SU-DHL-6 (cell line): Measurements from ENCODE around the gene EIF4A3.

ENCODE experiments used
- CTCF ChIP-seq: fragments of 200-600 bp; sonication (generic); IDR thresholded peaks from one replicate; pipeline ENCODE4 v1.5.1; 2017; ENCODE audit warnings: antibody characterized with exemption, mild to moderate bottlenecking, low read length, moderate library complexity; ENCODE audit not compliant: insufficient read depth, poor library complexity, severe bottlenecking
- EZH2phosphoT487 ChIP-seq: fragments of 200-600 bp; sonication (generic), shearing (Covaris generic); conservative IDR thresholded peaks from 2 replicates; pipeline ENCODE4 v1.6.1; 2018; ENCODE audit warnings: mild to moderate bottlenecking, antibody characterized with exemption, low read length, moderate library complexity, mixed read lengths

DNA sequence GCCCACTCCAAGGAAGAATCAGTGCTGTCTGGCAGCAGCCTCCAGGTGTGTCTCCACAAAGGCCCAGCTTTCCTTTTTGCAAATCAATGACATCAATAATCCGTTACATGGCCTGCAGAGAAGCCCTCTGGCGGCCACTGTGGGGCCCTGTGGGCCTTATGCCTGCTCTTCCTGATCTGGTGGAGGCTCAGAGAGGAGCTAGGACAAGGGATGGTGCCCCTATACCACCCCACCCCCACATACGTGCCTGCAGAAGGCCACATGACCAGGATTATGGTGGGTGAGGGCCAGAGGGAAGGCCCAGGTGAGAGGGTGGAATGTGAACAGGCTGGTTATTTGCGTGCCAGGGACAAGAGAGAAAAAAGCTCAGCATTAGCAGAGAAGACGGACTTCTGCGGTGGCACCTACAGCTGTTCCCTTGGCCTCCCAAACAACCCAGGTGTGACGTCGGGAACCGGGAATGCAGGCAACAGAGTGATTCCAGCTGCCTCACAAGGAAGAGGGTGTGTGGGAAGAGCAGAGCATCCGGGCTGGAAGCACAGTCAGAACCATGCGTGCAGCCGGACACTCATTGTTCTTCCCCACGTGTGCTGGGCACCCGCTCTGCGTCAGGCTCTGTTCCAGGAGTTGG, 22.5 kb downstream of the EIF4A3 start:
- TF ChIP-seq CTCF (peak; percentile 23), EZH2phosphoT487 (no peak)
